Suprapubic skin (tissue), 4 donors: ENCODE data around the gene RBMS1.

ENCODE experiments used
- CTCF ChIP-seq, 2 donors: fragments of 200-600 bp in 1 of 2; fragments of 450-650 bp in 1 of 2; sonication (generic) in 1 of 2; IDR thresholded peaks; one replicate each; pipeline ENCODE4 v1.5.1; 2016 to 2019; ENCODE audit warnings: antibody characterized with exemption in 2 of 2, mild to moderate bottlenecking in 1 of 2, moderate library complexity in 1 of 2
- EP300 ChIP-seq: sonication (generic); formaldehyde crosslinking; IDR thresholded peaks from one replicate; pipeline ENCODE4 v1.6.1; 2017; ENCODE audit warnings: antibody characterized with exemption
- POLR2A ChIP-seq, 2 donors: fragments of 450-650 bp; IDR thresholded peaks; one replicate each; pipeline ENCODE4 v1.6.1; 2017; ENCODE audit warnings: antibody characterized with exemption in 2 of 2, mild to moderate bottlenecking in 2 of 2, moderate library complexity in 2 of 2
- POLR2AphosphoS5 ChIP-seq, 3 donors: sonication (generic); formaldehyde crosslinking; IDR thresholded peaks; one replicate each; pipeline ENCODE4 v1.6.1; 2017; ENCODE audit warnings: antibody characterized with exemption in 3 of 3

- TF ChIP-seq POLR2A (IDR thresholded peaks at IDR 0.05) (no peak), EP300 (no peak), CTCF (IDR thresholded peaks at IDR 0.05) (no peak), POLR2AphosphoS5 (IDR thresholded peaks at IDR 0.05) (no peak)
Measured at GRCh38 chr2:160381425-160381951, 112.1 kb downstream of the RBMS1 start.
